Neural progenitor cell (in vitro differentiated cells): ENCODE results near the gene SLC6A18. TPM values are rescaled to one million over a fixed set of nuclear protein-coding genes. Genes with fewer than 3 reads are reported as not detected.

ENCODE experiments used
- DNase-seq: peaks from one replicate; pipeline ENCODE4 v3.0.0-alpha.2; 2016; ENCODE audit warnings: low spot score
- H2AFZ ChIP-seq: fragments of 200-600 bp; sonication (generic); replicated peaks from 2 replicates; pipeline ENCODE4 v1.6.1; 2016; ENCODE audit warnings: antibody characterized with exemption
- H3F3A ChIP-seq: fragments of 200-600 bp; sonication (generic); 2 replicates; pipeline ENCODE4 v1.6.1; 2016; ENCODE audit warnings: antibody characterized with exemption, low read depth
- H3K27ac ChIP-seq: fragments of 200-600 bp; sonication (generic); 2 replicates; pipeline ENCODE4 v1.5.1; 2016; ENCODE audit warnings: mild to moderate bottlenecking
- H3K27me3 ChIP-seq: fragments of 200-600 bp; sonication (generic); 2 replicates; pipeline ENCODE4 v1.6.1; 2016; ENCODE audit warnings: mild to moderate bottlenecking, moderate library complexity
- H3K36me3 ChIP-seq: fragments of 200-600 bp; sonication (generic); 2 replicates; pipeline ENCODE4 v1.5.1; 2016
- H3K4me1 ChIP-seq: fragments of 200-600 bp; sonication (generic); 2 replicates; pipeline ENCODE4 v1.6.1; 2016; ENCODE audit warnings: mixed run types
- H3K4me2 ChIP-seq: fragments of 200-600 bp; sonication (generic); 2 replicates; pipeline ENCODE4 v1.6.1; 2016
- H3K4me3 ChIP-seq: fragments of 200-600 bp; sonication (generic); 2 replicates; pipeline ENCODE4 v1.5.1; 2016
- H3K79me2 ChIP-seq: fragments of 200-600 bp; sonication (generic); 2 replicates; pipeline ENCODE4 v1.6.1; 2016; ENCODE audit warnings: low read depth
- H3K9ac ChIP-seq: fragments of 200-600 bp; sonication (generic); 2 replicates; pipeline ENCODE4 v1.6.1; 2016
- H3K9me3 ChIP-seq: fragments of 200-600 bp; sonication (generic); 2 replicates; pipeline ENCODE4 v1.5.1; 2016; ENCODE audit warnings: low read depth
- H4K20me1 ChIP-seq: fragments of 200-600 bp; sonication (generic); 2 replicates; pipeline ENCODE4 v1.6.1; 2016; ENCODE audit warnings: low read depth
- H3K27ac Mint-ChIP-seq: 3 replicates; pipeline ENCODE4 v1.8.0; 2021; ENCODE audit warnings: mixed read lengths
- H3K27me3 Mint-ChIP-seq: 2 replicates; pipeline ENCODE4 v1.8.0; 2022; ENCODE audit warnings: low read depth, mild to moderate bottlenecking, inconsistent platforms, moderate library complexity, mixed read lengths; ENCODE audit not compliant: insufficient read depth
- H3K36me3 Mint-ChIP-seq: 3 replicates; pipeline ENCODE4 v1.8.0; 2021; ENCODE audit warnings: mixed read lengths
- H3K4me1 Mint-ChIP-seq: 3 replicates; pipeline ENCODE4 v1.8.0; 2021; ENCODE audit warnings: mixed read lengths
- H3K4me3 Mint-ChIP-seq: 3 replicates; pipeline ENCODE4 v1.8.0; 2021; ENCODE audit warnings: mild to moderate bottlenecking, moderate library complexity, mixed read lengths
- H3K9me3 Mint-ChIP-seq: 3 replicates; pipeline ENCODE4 v1.8.0; 2020; ENCODE audit warnings: mixed read lengths
- CTCF ChIP-seq: fragments of 200-600 bp; sonication (generic); IDR thresholded peaks from 2 replicates; pipeline ENCODE4 v1.5.1; 2017; ENCODE audit warnings: antibody characterized with exemption, mild to moderate bottlenecking
- EZH2 ChIP-seq: fragments of 200-600 bp; sonication (generic); IDR thresholded peaks from 2 replicates; pipeline ENCODE4 v1.6.1; 2017; ENCODE audit warnings: antibody characterized with exemption, mild to moderate bottlenecking, moderate library complexity
- EZH2phosphoT487 ChIP-seq: fragments of 200-600 bp; sonication (generic); IDR thresholded peaks from 2 replicates; pipeline ENCODE4 v1.6.1; 2017; ENCODE audit warnings: antibody characterized with exemption
- total RNA-seq: library from RNA; depleted of rRNA; stranded (reverse); fragments of >200 nt; gene quantifications from 2 replicates; pipeline ENCODE4 v1.2.3, GENCODE V29; 2015; ENCODE audit warnings: low replicate concordance

SLC6A18 gene
- total RNA-seq, 1 donor from 2014 or later: not detected

GRCh38 chr5:1226231-1226630 lies 1.1 kb downstream of the SLC6A18 start:
- Mint-ChIP-seq H3K36me3 (no peaks in the 10 kb centered on the region), H3K4me1 (peaks cover 6% of the 10 kb centered on the region), H3K27me3 (peaks cover 17% of the 10 kb centered on the region), H3K27ac (no peak overlapping the region), H3K9me3 (no peaks in the 10 kb centered on the region), H3K4me3 (no peak overlapping the region)
- no peaks in the 10 kb centered on the region for H3K4me1 ChIP-seq
- H3K27ac ChIP-seq: no peak overlapping the region
- no peak overlapping the region for H3K9ac ChIP-seq
- H3K9me3 ChIP-seq: no peaks in the 10 kb centered on the region
- H3F3A ChIP-seq: peaks cover 6% of the 10 kb centered on the region
- H2AFZ ChIP-seq: no peak overlapping the region
- H3K4me2 ChIP-seq: no peak overlapping the region
- no peak overlapping the region for H3K4me3 ChIP-seq
- H3K79me2 ChIP-seq: no peaks in the 10 kb centered on the region
- no peaks in the 10 kb centered on the region for H3K36me3 ChIP-seq
- no peaks in the 10 kb centered on the region for H3K27me3 ChIP-seq
- no peak for TF ChIP-seq CTCF
- TF ChIP-seq EZH2: no peak
- no peak for TF ChIP-seq EZH2phosphoT487
- no peaks in the 10 kb centered on the region for H4K20me1 ChIP-seq
- DNase-seq: no peak

GRCh38 chr5:1226839-1227581 lies 1.8 kb downstream of the SLC6A18 start:
- Histone ChIP-seq H3K4me1 (no peaks in the 10 kb centered on the region), H3K4me2 (no peak overlapping the region), H3K27ac (no peak overlapping the region), H3K79me2 (no peaks in the 10 kb centered on the region), H3K4me3 (no peak overlapping the region), H3K9me3 (no peaks in the 10 kb centered on the region), H4K20me1 (no peaks in the 10 kb centered on the region), H3K36me3 (no peaks in the 10 kb centered on the region), H3K9ac (no peak overlapping the region), H3F3A (peaks cover 4% of the 10 kb centered on the region), H2AFZ (no peak overlapping the region), H3K27me3 (no peaks in the 10 kb centered on the region)
- no peaks in the 10 kb centered on the region for H3K9me3 Mint-ChIP-seq
- peaks cover 6% of the 10 kb centered on the region for H3K4me1 Mint-ChIP-seq
- TF ChIP-seq EZH2 (no peak), CTCF (no peak), EZH2phosphoT487 (no peak)
- DNase-seq: no peak
- peak overlapping the region; percentile 27 for H3K27ac Mint-ChIP-seq
- peaks cover 13% of the 10 kb centered on the region for H3K27me3 Mint-ChIP-seq
- no peaks in the 10 kb centered on the region for H3K36me3 Mint-ChIP-seq
- H3K4me3 Mint-ChIP-seq: no peak overlapping the region

GRCh38 chr5:1227667-1228066 lies 2.5 kb downstream of the SLC6A18 start:
- H3K9me3 Mint-ChIP-seq: no peaks in the 10 kb centered on the region
- H3K27me3 Mint-ChIP-seq: peaks cover 10% of the 10 kb centered on the region
- H3K36me3 Mint-ChIP-seq: no peaks in the 10 kb centered on the region
- H3K27ac Mint-ChIP-seq: no peak overlapping the region
- no peak overlapping the region for H3K4me3 Mint-ChIP-seq
- Histone ChIP-seq H3K4me1 (no peaks in the 10 kb centered on the region), H3K4me3 (no peak overlapping the region), H2AFZ (no peak overlapping the region), H3F3A (no peaks in the 10 kb centered on the region), H3K9me3 (no peaks in the 10 kb centered on the region), H3K36me3 (no peaks in the 10 kb centered on the region), H3K27me3 (no peaks in the 10 kb centered on the region), H3K4me2 (no peak overlapping the region), H3K27ac (no peak overlapping the region), H4K20me1 (no peaks in the 10 kb centered on the region), H3K79me2 (no peaks in the 10 kb centered on the region), H3K9ac (no peak overlapping the region)
- DNase-seq: no peak
- TF ChIP-seq CTCF: no peak
- TF ChIP-seq EZH2: no peak
- no peak for TF ChIP-seq EZH2phosphoT487
- peaks cover 6% of the 10 kb centered on the region for H3K4me1 Mint-ChIP-seq
